GM10266 (cell line): ENCODE results near the gene LHFPL2.

ENCODE experiments used
- DNase-seq: peaks from one replicate; pipeline ENCODE4 v3.0.0; 2012; ENCODE audit errors: extremely low spot score
- CTCF ChIP-seq: IDR thresholded peaks from 2 replicates; pipeline ENCODE4 v1.5.1; 2012; ENCODE audit warnings: mild to moderate bottlenecking, low read depth; ENCODE audit not compliant: control insufficient read depth, insufficient read depth; ENCODE audit errors: missing control alignments

The LHFPL2 gene

GRCh38 chr5:78566747-78567425 lies 81.7 kb downstream of the LHFPL2 start:
- no peak for TF ChIP-seq CTCF
- no peak for DNase-seq

GRCh38 chr5:78565395-78565794 lies 83.2 kb downstream of the LHFPL2 start:
- no peak for DNase-seq
- TF ChIP-seq CTCF, result no peak

- TF ChIP-seq CTCF, result no peak
- no peak for DNase-seq
Observed at GRCh38 chr5:78563621-78564020, 85.0 kb downstream of the LHFPL2 start.

GRCh38 chr5:78562714-78563330 lies 85.8 kb downstream of the LHFPL2 start:
- TF ChIP-seq CTCF, result no peak
- DNase-seq, result no peak

- TF ChIP-seq CTCF, result no peak
- no peak for DNase-seq
Observed at GRCh38 chr5:78562001-78562400, 86.6 kb downstream of the LHFPL2 start.

- DNase-seq, result no peak
- no peak for TF ChIP-seq CTCF
Observed at GRCh38 chr5:78561261-78561660, 87.3 kb downstream of the LHFPL2 start.

GRCh38 chr5:78560000-78560855 lies 88.3 kb downstream of the LHFPL2 start:
- TF ChIP-seq CTCF, result no peak

More at GRCh38 chr5:78560000-78560855, 88.3 kb downstream of the LHFPL2 start:
- DNase-seq, result no peak
